ENCODE results near the gene FNDC5.

The FNDC5 gene

DNA sequence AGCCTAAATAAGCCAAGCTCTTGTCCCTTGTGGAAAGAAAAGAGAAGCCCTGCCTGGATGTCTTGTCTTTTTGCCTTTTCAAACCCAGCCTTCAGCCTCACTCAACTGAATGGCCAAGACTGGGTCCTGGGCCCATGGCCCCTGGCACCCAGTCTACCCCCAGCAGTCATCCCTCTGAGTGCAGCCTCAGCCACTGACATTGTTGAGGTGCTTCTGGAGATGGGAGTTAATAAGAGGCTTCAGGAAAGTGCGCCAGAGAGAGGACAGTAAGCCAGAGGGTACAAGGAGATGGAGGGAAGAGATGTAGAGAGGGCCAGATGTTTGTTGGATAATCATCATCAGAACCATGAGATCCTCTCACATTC lies 6.8 kb downstream of the FNDC5 start:
- DNase-seq: no peak

DNA sequence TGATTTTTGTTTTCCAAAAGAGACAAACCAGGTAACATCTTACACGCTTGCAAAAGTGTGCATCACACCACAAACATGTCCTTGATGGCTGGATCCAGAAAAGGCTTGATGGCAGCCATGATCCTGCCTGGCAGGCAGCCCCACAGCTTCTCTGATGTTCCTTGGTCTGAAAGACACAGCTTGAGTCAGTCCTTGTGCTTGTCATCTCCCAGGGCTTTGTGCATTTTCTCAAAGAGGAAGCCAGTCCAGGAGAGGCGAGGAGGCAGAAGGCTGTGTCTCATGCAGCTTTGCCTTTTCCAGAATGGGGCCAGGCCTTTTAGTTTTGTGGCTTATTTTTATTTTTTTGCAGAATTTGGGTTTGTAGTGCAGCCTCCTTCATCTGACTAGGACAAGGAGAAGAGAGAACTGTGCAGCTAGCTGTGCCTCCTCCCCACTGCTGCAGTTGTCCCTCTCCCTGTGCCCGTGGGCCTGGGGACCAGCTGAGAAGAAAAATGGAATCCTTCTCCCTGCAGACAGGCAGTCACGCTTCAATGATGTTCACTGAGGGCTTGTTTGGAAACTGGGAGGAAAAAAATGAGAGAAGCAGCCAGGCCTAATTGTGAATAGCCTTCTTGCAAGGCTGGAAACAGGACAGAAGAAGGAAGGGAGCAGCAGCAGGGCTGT lies 7.4 kb downstream of the FNDC5 start:
- DNase-seq: peak in 1 of 2 experiments; percentile 42

- DNase-seq: peak; percentile 32 to 81
These were observed 8.6 kb downstream of the FNDC5 start for GRCh38 chr1:32861904-32862695.

- DNase-seq: no peak
These were observed 10.1 kb downstream of the FNDC5 start for GRCh38 chr1:32860566-32860965.

- DNase-seq: no peak
These were observed 10.8 kb downstream of the FNDC5 start for GRCh38 chr1:32859915-32860314.

DNA sequence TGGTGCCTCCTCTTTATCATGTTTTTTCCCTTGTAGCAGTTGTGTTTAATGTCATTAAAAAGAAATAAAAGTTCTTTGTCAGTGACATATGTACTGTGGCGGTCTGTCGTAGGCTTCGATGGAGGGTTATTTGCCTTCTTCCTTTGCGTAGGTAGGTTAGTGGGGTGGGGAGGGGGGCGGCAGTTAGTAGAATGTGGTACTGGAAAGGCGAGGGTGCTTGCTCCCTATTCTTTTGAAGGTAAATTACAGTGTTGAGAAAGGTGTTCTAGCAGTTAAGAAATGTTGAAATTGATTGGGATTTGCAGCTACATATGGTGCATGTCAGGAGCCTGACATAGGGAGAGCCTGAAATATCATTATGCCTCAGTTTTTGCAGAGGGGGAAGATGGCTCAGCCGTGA lies 11.9 kb downstream of the FNDC5 start:
- no peak for DNase-seq

DNA sequence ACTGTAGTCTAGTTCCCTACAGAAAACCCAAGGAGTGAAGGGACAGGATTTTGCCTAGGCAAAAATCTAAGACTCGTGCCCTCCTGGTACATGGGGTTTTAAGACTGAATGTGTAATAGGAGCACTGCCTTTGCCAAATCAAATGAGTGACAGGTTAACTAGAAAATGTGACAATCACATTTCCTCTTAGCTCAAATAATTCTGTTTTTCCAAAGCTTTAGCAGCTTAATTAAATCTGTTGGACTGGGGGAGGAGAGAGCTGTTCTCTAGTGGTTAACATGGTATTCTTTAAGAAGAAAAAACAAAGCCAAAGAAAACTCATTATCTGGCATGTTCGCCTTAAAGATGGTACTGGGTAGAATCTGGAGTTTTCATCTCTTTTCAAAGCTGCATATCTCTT lies 12.6 kb downstream of the FNDC5 start:
- no peak for DNase-seq

DNA sequence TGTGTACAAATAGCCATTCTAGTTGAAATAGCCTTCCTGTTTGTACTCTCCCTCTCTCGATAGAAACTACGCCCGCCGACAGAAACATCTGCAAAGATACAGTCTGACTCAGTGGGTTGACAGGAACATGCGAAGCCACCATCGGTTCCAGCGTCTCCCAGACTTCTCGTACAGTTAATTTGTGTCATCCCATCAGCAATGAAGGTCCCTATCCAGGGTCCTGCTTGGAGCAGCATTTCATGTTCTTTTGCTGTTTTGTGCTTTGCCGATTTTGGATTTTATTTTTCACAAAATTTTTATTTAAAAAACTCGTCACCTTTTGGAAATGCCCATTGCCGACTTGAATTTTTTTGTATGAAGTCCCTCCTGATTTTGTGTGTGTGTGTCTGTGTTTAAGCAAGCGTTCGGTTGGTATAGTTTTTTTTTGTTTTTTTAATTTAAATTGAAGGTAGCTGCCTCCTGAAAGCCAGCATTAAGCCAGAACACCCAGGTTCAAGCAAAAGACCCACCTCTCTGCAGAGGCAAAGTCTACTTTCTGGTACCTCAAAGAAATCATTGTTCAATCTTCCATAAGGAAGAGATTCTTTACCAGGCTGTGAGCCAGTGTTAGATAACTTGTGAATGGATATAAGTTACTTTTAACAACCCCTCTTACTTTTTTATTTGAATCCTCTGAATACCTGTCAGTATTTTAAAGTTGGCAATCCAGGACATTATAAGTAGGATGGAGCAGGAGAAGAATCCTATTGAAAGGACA lies 14.7 kb downstream of the FNDC5 start:
- no peak for DNase-seq

DNA sequence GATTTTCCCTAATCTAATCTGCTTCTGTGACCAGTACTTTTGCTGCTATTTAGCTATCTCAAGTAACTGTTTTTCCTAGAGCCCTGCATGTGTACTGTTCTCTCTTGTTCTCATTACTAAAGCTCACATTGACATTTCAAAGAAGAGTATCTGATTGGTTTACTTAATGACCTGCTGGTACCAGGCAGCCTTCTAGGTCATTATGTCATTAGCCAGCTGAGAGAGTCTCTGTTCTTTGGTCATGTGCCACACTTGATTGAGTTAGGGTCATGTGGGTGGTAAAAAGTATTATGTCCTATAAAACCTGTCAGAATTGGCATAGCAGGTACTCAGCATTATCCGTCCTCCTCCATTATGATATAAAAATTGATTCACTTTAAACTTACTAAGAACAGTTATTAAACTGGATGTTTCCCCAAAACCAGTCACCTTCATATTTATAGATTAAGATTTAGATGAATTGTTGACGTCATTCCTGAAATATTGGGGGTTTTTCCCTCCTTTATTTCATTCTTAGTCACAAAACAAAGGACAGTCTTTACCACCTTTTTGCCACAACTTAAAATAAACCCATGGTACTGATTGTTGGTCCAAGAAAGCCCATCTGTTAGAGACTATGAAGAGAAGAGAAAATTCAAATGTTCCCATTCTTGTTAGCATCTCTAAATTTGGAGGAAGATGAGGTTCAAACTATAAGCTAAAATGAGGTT lies 22.2 kb downstream of the FNDC5 start:
- no peak for DNase-seq

- no peak for DNase-seq
These were observed 38.8 kb downstream of the FNDC5 start for GRCh38 chr1:32831878-32832277.

- DNase-seq: no peak
These were observed 40.4 kb downstream of the FNDC5 start for GRCh38 chr1:32830092-32830852.

- DNase-seq: no peak
These were observed 42.4 kb downstream of the FNDC5 start for GRCh38 chr1:32828341-32828740.

DNA sequence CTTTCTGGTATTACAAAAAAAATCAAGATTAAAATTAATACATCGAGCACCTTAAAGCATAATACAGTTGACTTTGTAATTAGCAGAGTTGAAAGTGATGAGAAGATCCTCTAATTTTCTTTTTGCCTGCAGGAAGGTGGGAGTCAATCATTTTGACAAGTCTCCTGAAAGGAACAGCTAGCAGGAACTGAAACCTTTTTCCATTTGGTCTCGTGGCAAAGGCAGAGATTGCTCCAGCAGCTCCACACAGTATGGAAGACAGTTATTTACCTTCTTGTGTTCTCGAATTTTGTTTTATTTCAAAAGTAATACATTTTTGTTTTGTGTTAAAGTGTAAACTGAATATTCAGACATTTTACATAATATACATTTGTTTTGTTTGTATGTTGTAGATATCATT lies 45.5 kb downstream of the FNDC5 start:
- DNase-seq: no peak

GRCh38 chr1:32818804-32819541 lies 51.7 kb downstream of the FNDC5 start:
- DNase-seq: no peak

DNA sequence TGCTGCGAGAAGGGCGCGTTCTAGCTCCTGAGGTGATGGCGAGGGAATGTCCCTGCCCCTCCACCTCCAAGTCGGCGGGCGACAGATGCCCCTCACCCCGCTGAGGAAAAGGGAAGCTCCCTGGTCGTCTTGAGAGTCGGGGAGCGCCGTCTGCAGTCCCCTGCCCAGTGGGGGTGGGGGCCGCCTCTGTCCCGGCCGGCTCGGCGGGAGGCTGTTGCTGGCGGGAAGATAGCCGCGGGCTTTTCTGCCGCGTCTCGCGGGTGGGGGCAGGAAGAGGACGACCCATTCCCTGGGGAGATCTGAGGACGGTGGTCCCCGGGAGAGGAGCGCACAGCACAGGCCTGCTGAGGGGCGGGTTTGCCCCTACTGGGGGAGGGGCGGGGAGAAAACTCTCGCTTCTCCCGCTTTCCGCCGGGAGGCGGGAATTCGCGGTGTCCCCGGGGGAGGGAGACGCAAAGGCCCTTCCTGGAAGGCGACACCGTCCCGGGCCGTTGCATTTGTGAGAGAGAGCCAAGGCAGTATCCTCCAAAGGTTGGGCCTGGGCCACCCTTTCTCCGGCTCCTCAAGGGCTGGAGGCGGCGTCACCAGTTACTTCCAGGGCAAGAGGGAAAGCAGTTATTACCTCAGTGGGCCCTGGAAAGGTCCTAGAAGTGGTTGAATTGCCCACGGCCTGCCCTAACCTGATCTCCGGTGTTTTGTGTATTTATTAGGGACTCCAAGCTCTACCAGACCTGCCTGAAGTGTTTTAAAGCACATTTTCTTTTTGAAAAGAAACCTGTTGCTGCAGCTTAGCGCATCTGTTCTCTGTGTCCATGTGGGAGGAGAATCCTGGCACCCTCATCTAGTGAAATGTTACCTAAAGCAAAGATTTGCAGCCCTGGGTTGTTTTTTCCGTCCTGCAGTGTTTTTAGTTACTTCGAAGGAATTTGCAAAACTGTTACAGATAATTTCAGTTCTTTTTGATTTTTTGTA lies 52.6 kb downstream of the FNDC5 start:
- DNase-seq: peak; percentile 71 to 76

GRCh38 chr1:32817159-32817814 lies 53.4 kb downstream of the FNDC5 start, which contains the start of the genes S100PBP and YARS1:
Gene S100PBP (plus strand): TSS chr1:32817653. CDS start chr1:32826100, 8,447 bp downstream.
Gene YARS1 (minus strand): TSS chr1:32817358. CDS start chr1:32817244, 114 bp downstream.
- DNase-seq: peak; percentile 95 to 98

DNA sequence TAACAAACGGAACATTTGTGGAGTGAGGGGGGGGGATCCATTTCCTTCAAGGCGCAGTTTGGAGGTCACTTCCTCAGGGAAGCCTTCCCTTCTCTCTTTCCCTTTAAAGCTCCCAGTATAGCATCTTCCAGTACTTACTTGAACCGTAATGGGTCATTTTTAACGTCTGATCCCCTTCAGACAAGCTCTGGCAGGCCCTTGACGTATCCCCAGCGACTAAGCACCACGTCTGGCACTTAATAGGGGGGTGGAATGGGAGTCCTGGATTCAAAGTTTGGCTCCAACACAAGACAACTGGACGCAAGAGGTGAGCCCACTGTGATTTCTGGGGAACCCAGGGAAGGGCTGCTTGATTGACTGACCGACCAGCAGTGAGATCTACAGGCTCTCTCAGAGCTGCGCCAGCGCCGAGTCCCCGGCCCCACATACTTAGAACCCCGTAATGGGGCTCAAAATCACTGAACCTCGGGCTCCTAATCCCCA lies 54.0 kb downstream of the FNDC5 start:
- peak in 1 of 2 experiments; percentile 47 for DNase-seq

- no peak for DNase-seq
These were observed 56.6 kb downstream of the FNDC5 start for GRCh38 chr1:32813941-32814739.

Data from NCI-H446 (cell line).